Measurements from ENCODE around the gene GTF2F2.

Gene GTF2F2

GRCh38 chr13:45332831-45333219 lies 212.5 kb downstream of the GTF2F2 start:
- Histone ChIP-seq H3K9me3 (ENCODE audit: low read length) (no peaks in the 10 kb centered on the region), H3K9me2 (ENCODE audit: low read depth, low read length) (no peaks in the 10 kb centered on the region), H3K4me1 (ENCODE audit: insufficient read depth, low read length, severe bottlenecking) (peaks cover 15% of the 10 kb centered on the region), H3K4me2 (ENCODE audit: low read length) (no peak overlapping the region), H2AFZ (ENCODE audit: low read length) (no peak overlapping the region), H3K27me3 (ENCODE audit: insufficient read depth, low read length) (no peaks in the 10 kb centered on the region), H3F3A (ENCODE audit: insufficient read depth, low read length) (peaks cover 22% of the 10 kb centered on the region), H3K27ac (ENCODE audit: low read depth, low read length, poor library complexity, severe bottlenecking) (no peak overlapping the region), H3K9ac (ENCODE audit: low read length) (no peak overlapping the region), H3K36me3 (ENCODE audit: insufficient read depth, low read length) (peaks cover 40% of the 10 kb centered on the region), H3K4me3 (ENCODE audit: low read depth, low read length, poor library complexity, severe bottlenecking) (no peak overlapping the region), H4K20me1 (ENCODE audit: insufficient read depth, low read length) (no peaks in the 10 kb centered on the region), H3K79me2 (ENCODE audit: insufficient read depth, low read length) (no peaks in the 10 kb centered on the region)
- TF ChIP-seq EZH2 (IDR thresholded peaks at IDR 0.05; ENCODE audit: borderline replicate concordance, low read length), result no peak
- no peak for TF ChIP-seq CTCF (IDR thresholded peaks at IDR 0.05; ENCODE audit: low read length)

- TF ChIP-seq EZH2 (IDR thresholded peaks at IDR 0.05; ENCODE audit: borderline replicate concordance, low read length) (no peak), CTCF (IDR thresholded peaks at IDR 0.05; ENCODE audit: low read length) (no peak)
- H3K9me3 ChIP-seq (ENCODE audit: low read length), result no peaks in the 10 kb centered on the region
- H3F3A ChIP-seq (ENCODE audit: insufficient read depth, low read length), result peaks cover 22% of the 10 kb centered on the region
- no peaks in the 10 kb centered on the region for H4K20me1 ChIP-seq (ENCODE audit: insufficient read depth, low read length)
- H3K9ac ChIP-seq (ENCODE audit: low read length), result no peak overlapping the region
- H3K27me3 ChIP-seq (ENCODE audit: insufficient read depth, low read length), result no peaks in the 10 kb centered on the region
- no peaks in the 10 kb centered on the region for H3K9me2 ChIP-seq (ENCODE audit: low read depth, low read length)
- H3K4me3 ChIP-seq (ENCODE audit: low read depth, low read length, poor library complexity, severe bottlenecking), result no peak overlapping the region
- H3K4me2 ChIP-seq (ENCODE audit: low read length), result no peak overlapping the region
- H3K36me3 ChIP-seq (ENCODE audit: insufficient read depth, low read length), result peaks cover 46% of the 10 kb centered on the region
- H3K4me1 ChIP-seq (ENCODE audit: insufficient read depth, low read length, severe bottlenecking), result peaks cover 16% of the 10 kb centered on the region
- no peaks in the 10 kb centered on the region for H3K79me2 ChIP-seq (ENCODE audit: insufficient read depth, low read length)
- peak overlapping the region; percentile 29 for H3K27ac ChIP-seq (ENCODE audit: low read depth, low read length, poor library complexity, severe bottlenecking)
- no peak overlapping the region for H2AFZ ChIP-seq (ENCODE audit: low read length)
Measured at GRCh38 chr13:45333251-45333976, 213.1 kb downstream of the GTF2F2 start.

Measured in OCI-LY1 (cell line).